GM19240 (cell line): ENCODE measurements around the gene TSPAN10.
"Not testable (repeated sequence)": the region's sequence is repeated elsewhere in the genome, so short reads cannot be mapped to it uniquely, and the experiment has no call there.

Experiments used
- DNase-seq: peaks from one replicate; pipeline ENCODE4 v3.0.0; 2011; ENCODE audit warnings: low spot score; ENCODE audit not compliant: insufficient read length

TSPAN10 gene

DNA sequence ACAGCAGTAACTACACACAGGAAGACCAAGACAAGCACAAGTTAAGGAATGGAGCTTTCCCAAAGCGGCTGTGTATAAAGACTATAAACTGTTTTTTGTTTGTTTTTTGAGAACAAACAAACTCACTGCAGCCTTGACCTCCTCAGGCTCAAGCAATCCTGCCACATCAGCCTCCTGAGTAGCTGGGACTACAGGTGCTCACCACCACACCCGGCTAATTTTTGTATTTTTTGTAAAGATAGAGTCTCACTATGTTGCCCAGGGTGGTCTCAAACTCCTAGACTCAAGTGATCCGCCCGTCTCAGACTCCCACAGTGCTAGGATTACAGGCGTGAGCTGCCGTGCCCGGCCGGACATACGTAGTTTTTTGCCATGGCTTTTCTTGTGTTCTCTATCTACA is 23.4 kb downstream of the TSPAN10 start:
- DNase-seq: no peak

DNA sequence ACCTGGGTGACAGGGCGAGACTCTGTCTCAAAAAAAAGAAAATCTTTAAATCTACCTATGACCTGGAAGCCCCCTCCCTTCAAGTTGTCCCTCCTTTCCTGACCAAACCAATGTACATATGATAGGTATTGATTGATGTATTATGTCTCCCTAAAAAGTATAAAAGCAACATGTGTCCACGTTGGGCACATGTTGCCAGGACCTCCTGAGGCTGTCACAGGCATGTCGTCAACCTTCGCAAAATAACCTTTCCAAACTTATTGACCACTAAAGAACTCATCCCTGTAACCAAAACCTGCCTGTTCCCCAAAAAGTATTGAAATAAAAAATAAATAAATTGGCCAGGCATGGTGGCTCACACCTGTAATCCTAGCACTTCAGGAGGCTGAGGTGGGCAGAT is 25.0 kb downstream of the TSPAN10 start:
- no peak for DNase-seq

DNA sequence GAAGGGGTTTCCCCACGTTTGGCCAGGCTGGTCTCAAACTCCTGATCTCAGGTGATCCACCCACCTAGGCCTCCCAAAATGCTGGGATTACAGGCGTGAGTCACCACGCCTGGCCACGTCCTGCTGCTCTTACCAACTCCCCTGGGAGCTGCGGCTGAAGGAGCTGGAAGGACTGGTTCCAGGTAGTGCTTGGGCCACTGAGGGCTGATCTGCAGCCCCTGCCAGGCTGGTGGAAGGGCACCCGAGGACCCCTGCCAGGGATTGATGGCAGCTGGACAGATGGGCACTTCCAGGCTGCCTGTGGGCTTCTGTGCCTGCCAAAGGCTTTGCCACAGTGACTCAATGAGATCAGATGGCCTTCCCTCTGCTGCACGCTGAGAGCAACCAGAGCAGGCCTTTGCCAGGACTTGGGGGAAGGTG is 27.1 kb downstream of the TSPAN10 start:
- DNase-seq: no peak

DNA sequence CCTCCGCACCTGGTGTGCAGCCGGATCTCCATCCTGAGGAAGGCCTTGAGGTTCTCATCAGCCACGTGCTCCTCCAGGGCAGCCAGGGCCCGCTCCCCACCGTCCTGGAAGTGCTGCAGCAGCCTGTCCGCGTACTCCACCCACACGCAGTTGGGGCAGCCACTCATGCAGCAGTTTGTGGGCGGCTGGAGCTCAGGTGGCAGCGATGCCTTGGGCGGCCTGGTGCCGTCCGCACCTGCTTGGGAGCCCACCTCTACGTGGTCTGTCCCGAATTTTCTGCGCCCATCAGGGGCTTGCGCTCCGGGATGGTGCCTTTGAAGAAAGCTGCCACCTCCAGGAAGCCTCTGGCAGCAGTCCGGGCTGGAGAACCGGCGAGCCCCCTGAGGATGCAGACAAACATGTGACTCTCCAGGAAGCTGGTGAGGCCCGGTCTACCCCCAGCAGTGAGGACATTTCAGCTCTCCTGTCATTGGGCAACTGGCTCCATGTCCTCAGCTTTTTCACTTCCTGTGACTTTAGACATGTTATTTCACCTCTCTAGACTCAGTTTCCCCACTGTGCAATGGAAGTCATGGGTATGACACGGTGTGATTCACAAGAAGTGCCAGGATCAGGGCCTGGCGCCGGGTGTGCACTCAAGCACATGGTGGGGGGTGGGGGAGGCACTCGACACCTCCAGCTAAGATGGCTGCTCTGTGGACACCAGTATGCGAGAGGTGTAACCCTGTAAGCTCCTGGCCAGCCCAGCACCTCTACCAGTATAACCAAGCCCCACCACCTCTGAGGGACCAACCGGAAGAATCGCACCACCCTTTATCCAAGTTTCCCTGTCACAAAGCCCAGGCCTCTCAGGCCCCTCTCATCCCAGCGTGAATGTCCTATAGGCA is 28.5 kb downstream of the TSPAN10 start:
- no peak for DNase-seq

DNA sequence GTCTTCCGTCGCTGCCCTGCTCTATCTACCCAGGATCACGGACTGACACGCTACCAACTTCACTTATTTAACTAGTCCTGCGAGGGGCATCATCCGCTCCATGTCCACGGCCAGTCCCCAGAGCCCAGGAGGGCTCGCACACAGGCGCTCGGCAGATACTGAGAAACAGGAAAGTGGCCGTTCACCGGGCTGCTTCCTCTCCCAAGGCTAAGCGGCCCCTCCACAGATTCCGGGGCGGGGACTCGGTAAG is 29.0 kb downstream of the TSPAN10 start:
- no peak for DNase-seq

DNA sequence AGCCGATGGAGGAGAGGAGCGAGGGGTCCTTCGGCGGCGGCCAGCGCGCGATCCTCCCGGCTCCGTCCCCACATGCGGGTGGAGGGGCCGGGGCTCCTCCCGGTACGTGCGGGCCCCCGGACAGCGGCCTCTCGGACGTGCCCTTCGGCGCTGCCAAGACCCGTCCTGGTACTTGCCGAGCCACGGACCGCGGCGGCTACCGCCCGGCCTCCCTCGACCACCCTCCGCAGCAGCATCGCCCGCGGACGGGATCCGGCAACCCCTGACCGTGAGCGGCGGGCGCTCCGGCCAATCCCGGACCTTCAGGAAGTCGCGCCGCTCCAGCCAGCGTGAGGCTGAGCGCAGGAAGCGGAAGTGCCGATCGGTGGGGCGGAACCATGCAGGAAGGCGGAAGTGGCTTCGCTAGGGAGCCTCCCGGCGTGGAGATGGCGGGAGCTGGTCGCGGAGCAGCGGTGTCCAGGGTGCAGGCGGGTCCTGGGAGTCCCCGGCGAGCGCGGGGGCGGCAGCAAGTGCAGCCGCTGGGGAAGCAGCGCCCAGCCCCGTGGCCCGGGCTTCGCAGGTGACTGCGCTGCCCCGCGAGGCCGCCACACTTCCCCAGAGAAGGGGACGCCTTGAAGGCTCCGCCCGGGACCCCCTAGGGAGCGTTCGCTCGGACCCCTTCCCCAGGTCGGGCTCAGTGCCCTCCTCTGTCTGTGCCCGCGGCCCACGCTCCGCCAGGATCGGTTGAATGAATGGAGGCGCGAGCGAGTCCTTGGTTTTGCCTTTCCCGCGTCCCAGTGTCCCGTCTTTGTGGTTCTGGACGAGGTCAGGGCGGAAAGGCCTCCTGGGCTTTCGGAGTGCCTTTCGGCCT is 29.6 kb downstream of the TSPAN10 start, which contains the start of the genes CCDC137 and OXLD1:
Gene CCDC137, plus strand, starts transcription at position 396 of the 850 bp plus-strand sequence. Its CDS starts 30 bp downstream, at position 426.
Gene OXLD1, minus strand, starts transcription at position 264 of the 850 bp plus-strand sequence. Its CDS starts 28 bp downstream, at position 236.
- peak; percentile 96 for DNase-seq

DNA sequence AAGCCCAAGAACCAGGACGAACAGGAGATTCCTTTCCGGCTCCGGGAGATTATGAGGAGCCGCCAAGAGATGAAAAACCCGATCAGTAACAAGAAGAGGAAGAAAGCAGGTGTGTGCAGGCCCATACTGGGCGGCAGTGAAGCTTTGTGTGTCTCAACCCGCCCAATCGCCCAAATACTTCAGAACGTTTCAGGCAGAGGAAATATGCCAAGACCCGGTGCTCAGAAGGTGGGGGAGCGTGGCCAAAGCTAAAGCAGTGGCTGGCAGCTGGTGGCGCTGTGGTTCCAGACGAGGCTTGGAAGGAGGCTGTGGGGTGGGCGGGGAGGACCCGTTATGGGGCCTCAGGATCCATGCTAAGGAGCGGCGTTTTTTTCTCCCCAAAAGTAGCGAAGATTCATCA is 30.8 kb downstream of the TSPAN10 start:
- DNase-seq: no peak

DNA sequence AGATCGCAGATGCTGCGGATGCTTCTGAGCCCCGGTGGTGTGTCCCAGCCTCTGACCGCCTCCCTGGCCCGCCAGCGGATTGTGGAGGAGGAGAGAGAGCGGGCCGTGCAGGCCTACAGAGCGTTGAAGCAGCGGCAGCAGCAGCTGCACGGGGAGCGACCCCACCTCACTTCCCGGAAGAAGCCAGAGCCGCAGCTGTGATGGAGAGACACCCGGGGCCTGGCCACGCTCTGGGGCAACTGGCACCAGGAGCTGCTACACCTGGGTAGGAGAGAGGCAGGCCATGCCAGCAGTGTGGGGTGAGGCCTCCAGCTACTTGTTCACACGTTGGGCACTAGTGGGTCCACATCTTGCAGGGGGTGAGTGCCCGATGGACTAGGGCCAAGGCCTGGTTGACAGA is 35.5 kb downstream of the TSPAN10 start:
- no peak for DNase-seq

DNA sequence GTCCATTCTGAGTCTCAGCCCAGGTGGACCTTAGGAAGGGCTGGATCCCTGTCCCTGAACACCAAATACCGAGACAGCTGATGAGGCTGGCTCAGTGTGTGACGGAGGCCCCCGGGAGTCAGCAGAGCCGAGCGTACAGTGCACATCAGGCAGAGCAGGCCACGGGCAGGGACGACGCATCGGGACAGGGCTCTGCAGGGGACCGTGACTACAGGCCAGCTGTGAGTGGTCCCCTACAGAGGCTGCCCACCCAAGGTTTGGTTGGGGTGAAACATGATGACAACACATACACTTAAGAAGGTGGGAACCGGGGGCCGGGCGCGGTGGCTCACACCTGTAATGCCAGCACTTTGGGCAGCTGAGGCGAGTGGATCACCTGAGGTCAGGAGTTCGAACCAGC is 36.0 kb downstream of the TSPAN10 start:
- no peak for DNase-seq

DNA sequence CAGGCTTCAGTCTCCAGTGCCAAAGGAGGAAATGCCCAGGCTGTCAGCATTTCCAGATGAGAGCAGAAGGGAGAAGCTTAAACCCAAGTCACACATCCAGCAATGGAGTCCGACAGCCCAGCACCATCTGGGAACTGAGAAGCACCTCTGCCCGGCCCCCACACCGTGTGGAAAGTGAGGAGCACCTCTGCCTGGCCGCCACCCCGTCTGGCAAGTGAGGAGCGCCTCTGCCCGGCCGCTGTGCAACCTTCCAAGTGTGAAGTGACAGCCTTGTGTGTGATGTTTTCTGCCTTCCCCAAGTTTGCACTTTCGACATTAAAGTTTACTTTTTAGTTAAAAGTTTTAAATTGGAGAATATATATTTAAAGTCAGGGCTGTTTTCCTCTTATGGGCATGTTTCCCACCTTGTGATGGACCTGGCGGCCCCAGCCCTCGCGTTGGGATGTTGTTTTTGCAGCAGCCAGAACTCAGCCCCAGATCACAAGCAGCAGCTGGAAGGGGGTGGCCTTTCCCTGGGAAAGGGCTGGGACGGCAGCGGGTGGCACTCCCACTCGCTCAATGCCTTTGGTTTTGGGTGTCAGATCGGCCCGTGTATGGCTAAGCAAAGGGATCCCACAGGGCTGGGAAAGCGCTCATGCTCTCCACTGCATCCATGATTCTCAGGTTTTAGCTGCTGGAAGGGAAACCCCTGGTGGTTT is 36.7 kb downstream of the TSPAN10 start:
- DNase-seq: no peak

DNA sequence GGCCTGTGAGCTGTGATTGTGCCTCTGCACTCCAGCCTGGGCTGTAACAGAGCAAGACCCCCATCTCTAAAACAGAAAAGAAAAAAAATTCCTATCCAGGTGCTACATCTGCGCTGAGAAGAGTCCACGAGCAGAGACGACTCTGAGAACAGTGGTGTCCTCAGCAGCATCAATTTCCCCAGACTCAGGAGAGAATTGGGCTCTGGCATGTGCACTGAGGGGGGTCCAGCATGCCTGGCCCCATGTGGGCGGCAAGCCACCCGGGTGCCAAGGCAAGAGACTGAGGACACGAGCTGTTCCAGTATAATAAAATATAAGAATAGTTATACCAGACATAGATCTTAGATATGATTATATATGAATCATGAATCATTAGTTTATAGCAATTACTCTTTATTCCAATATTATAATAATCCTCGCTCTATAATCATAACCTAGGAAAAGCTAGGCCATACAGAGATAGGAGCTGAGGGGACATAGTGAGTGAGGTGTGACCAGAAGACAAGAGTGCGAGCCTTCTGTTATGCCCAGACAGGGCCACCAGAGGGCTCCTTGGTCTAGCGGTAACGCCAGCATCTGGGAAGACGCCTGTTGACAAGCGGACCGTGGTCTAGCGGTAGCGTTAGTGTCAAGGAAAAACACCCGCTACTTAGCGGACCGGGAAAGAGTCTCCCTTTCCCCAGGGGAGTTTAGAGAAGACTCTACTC is 38.7 kb downstream of the TSPAN10 start:
- DNase-seq: not testable (repeated sequence)

DNA sequence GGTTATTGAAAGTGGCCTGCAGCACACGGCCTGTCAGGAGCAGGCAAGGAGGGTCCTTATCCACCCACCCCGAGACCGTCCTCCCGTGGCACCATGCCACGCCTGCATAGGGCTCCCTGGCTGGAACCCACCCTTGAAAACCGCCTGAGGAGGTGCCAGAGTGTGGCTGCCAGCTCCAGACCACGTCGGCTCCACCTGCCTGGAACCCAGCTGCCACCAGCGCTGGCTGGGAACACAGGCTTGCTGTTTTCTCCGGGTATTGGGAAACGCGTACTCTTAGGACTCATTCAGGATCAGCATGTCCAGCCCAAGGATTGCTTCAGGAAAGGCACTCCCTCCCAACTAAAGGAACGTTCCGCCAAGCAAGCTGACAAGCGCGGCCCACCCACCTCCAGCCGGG is 39.9 kb downstream of the TSPAN10 start:
- DNase-seq: no peak

DNA sequence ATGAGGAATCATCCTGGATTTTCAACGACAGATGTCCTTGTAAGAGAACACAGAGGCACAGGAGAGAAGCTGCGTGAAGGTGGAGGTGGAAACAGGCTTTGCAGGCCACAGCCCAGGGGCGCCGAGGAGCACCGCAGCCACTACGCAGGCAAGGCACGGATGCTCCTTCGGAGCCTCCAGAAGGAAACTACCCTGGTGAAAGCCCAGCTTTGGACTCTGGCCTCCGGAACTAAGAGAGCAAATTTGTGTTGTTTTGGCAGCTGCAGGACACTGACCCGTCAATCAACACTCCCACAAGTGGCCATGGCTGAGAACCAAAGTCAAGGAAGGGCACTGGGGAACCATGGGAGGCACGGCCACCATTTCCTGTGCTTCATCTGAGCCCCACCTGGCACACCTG is 43.2 kb downstream of the TSPAN10 start:
- DNase-seq: no peak

DNA sequence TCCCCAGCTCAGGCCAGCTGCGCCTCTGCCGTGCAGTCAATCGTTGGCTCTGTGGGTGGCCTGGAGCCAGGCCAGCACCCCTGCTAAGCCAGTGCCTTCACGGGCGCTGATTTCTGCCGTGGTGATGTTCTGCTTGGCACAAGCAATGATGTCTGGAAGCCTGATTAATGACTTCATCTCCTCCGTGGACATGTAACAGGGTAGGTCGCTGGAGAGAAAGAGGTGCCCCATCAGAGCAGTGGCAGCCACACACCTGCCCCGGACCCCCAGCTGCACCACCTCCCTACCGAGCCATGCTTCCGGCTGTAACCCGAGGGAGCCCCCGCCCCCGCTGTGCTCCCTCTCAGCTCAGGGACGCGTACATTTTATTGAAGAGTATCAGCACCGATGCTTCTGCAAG is 44.7 kb downstream of the TSPAN10 start:
- DNase-seq: no peak

DNA sequence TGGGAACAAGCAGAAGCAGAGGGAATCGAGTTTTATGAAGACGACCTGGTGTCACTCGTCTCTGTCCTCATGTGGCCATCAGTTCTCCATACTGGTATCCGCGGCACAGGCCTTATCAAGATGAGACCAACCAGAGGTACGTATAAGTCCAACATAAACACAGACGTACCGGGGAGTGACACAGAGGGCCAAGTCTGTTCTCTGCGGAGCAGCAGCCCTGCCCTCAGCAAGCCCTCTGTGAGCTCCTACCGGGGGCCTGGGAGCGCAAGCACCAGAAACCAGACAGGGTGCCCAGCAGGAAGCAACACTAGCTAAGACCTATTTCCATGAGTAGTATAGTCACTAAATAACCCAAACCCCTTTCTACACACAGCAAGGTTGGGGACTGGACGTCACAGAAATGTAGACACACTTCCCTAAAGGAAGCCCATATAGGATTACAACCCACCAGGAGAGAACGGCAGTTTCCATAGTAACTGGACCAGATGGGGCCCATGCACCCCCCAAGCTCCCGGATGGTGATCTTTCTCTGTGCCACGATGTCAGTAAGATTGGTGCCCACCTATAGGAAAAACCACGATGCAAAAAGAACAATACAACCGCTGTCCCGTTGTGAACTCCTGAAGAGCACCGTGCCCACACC is 45.7 kb downstream of the TSPAN10 start:
- DNase-seq: no peak

DNA sequence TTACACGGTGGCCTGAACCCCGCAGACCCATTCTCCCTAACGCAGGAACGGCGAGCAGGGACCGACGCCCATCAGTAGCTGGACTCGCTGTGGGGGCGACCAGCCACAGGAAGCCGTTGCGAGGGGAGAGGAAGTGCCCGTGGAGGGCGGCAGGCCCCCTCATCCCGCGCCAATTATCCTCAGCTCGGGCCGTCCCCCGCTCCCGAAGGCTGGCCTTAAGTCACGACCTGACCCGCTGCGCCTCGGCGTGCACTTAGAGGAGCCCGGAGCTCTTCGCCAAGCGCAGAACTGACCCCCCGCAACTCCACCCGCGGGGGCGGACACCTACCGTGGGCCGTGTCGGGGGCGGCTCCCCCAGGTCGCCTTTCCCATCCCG is 46.2 kb downstream of the TSPAN10 start:
- no peak for DNase-seq

DNA sequence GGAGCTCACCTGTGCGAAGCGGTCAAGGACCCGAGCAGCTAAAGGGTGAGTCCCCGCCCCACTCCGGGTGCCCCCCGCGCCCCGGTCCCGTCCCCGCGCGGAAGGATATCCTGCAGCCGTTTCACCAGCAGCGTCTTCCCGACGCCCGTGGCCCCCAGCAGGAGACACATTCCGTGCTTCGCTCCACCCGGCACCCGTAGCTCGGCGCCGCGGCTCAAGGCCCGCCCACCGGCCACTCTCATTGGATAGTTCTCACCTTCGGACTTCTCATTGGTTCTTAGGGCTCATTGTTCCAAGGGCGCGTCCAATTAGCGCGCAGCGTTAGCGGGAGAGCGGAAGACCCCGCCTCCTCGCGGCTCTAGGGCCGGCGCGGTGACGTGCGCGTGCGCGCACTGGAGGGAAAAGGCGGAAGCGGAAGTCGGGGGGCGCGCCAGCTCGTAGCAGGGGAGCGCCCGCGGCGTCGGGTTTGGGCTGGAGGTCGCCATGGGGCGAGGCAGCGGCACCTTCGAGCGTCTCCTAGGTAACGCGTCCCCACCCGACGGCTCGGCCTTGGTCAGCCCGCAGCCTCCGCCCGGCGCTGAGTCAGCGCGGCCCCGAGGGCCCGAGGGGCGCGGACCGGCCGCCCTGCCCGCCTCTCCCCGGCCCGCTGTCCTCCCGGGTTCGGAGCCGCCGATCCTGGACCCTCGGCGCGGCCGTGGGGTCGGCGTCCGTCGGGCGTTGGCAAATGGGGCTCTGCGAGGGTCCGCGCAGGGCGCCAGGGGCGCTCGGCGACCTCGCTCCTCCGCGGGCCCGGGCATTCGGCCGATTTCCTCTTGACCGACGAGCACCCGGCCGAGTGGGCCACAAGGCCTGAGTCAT is 46.8 kb downstream of the TSPAN10 start, which contains the start of the genes ARL16 and HGS:
Gene ARL16, minus strand, starts transcription at position 214 of the 858 bp plus-strand sequence. Its CDS starts 44 bp downstream, at position 170.
Gene HGS, plus strand, starts transcription at position 428 of the 858 bp plus-strand sequence. Its CDS starts 56 bp downstream, at position 484.
- DNase-seq: peak; percentile 100

DNA sequence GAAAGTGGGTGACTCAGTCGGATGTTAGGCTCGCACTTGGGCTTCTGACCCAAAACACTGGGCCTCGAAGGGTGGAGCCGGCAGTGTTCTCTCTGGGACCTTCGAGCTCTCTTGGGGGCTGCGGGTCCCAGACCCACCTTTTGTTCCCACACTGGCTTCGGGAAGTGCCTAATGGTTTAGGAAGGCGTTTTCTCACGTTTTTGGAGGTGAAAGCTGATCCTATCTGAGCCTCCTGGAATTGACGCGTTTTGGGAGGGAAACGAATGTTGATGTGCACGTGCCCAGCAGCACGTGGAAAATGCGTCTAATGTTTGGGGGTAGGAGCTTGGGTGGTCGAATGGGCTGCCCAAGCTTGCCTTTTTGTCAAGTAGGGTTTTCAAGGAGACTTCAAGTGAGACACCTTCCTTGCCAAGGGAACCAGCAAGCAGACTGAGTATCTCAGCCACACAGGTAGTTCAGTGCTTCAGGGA is 47.5 kb downstream of the TSPAN10 start:
- no peak for DNase-seq

DNA sequence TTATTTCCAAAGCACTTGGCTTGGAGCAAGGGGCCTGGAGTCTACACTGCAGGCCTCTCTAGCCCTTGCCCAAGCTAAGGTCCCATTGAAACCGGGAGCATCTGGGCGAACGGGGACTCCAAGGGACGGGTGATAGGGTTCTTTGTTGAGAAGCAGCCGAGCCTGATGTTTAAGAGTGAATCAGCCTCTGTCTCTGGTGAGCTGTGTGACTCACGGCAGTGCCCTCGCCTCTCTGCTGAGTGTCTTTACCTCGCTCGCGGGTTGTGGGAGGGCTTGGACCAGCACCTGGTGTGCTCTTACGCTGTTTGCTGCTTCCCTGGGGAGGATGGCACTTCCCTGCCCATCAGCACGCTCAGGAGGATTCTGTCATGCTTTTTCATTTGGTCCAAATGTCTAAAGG is 48.1 kb downstream of the TSPAN10 start:
- no peak for DNase-seq
